Neural progenitor cell (in vitro differentiated cells): ENCODE results near the gene KCNH5. TPM values are rescaled to one million over a fixed set of nuclear protein-coding genes. Genes with fewer than 3 reads are reported as not detected.
A peak's percentile ranks its signal among the peaks of the same experiment; 100 is the strongest.

Source experiments
- DNase-seq: peaks from one replicate; pipeline ENCODE4 v3.0.0-alpha.2; 2016; ENCODE audit warnings: low spot score
- H2AFZ ChIP-seq: fragments of 200-600 bp; sonication (generic); replicated peaks from 2 replicates; pipeline ENCODE4 v1.6.1; 2016; ENCODE audit warnings: antibody characterized with exemption
- H3F3A ChIP-seq: fragments of 200-600 bp; sonication (generic); 2 replicates; pipeline ENCODE4 v1.6.1; 2016; ENCODE audit warnings: antibody characterized with exemption, low read depth
- H3K27ac ChIP-seq: fragments of 200-600 bp; sonication (generic); 2 replicates; pipeline ENCODE4 v1.5.1; 2016; ENCODE audit warnings: mild to moderate bottlenecking
- H3K27me3 ChIP-seq: fragments of 200-600 bp; sonication (generic); 2 replicates; pipeline ENCODE4 v1.6.1; 2016; ENCODE audit warnings: mild to moderate bottlenecking, moderate library complexity
- H3K36me3 ChIP-seq: fragments of 200-600 bp; sonication (generic); 2 replicates; pipeline ENCODE4 v1.5.1; 2016
- H3K4me1 ChIP-seq: fragments of 200-600 bp; sonication (generic); 2 replicates; pipeline ENCODE4 v1.6.1; 2016; ENCODE audit warnings: mixed run types
- H3K4me2 ChIP-seq: fragments of 200-600 bp; sonication (generic); 2 replicates; pipeline ENCODE4 v1.6.1; 2016
- H3K4me3 ChIP-seq: fragments of 200-600 bp; sonication (generic); 2 replicates; pipeline ENCODE4 v1.5.1; 2016
- H3K79me2 ChIP-seq: fragments of 200-600 bp; sonication (generic); 2 replicates; pipeline ENCODE4 v1.6.1; 2016; ENCODE audit warnings: low read depth
- H3K9ac ChIP-seq: fragments of 200-600 bp; sonication (generic); 2 replicates; pipeline ENCODE4 v1.6.1; 2016
- H3K9me3 ChIP-seq: fragments of 200-600 bp; sonication (generic); 2 replicates; pipeline ENCODE4 v1.5.1; 2016; ENCODE audit warnings: low read depth
- H4K20me1 ChIP-seq: fragments of 200-600 bp; sonication (generic); 2 replicates; pipeline ENCODE4 v1.6.1; 2016; ENCODE audit warnings: low read depth
- H3K27ac Mint-ChIP-seq: 3 replicates; pipeline ENCODE4 v1.8.0; 2021; ENCODE audit warnings: mixed read lengths
- H3K27me3 Mint-ChIP-seq: 2 replicates; pipeline ENCODE4 v1.8.0; 2022; ENCODE audit warnings: low read depth, mild to moderate bottlenecking, inconsistent platforms, moderate library complexity, mixed read lengths; ENCODE audit not compliant: insufficient read depth
- H3K36me3 Mint-ChIP-seq: 3 replicates; pipeline ENCODE4 v1.8.0; 2021; ENCODE audit warnings: mixed read lengths
- H3K4me1 Mint-ChIP-seq: 3 replicates; pipeline ENCODE4 v1.8.0; 2021; ENCODE audit warnings: mixed read lengths
- H3K4me3 Mint-ChIP-seq: 3 replicates; pipeline ENCODE4 v1.8.0; 2021; ENCODE audit warnings: mild to moderate bottlenecking, moderate library complexity, mixed read lengths
- H3K9me3 Mint-ChIP-seq: 3 replicates; pipeline ENCODE4 v1.8.0; 2020; ENCODE audit warnings: mixed read lengths
- CTCF ChIP-seq: fragments of 200-600 bp; sonication (generic); IDR thresholded peaks from 2 replicates; pipeline ENCODE4 v1.5.1; 2017; ENCODE audit warnings: antibody characterized with exemption, mild to moderate bottlenecking
- EZH2 ChIP-seq: fragments of 200-600 bp; sonication (generic); IDR thresholded peaks from 2 replicates; pipeline ENCODE4 v1.6.1; 2017; ENCODE audit warnings: antibody characterized with exemption, mild to moderate bottlenecking, moderate library complexity
- EZH2phosphoT487 ChIP-seq: fragments of 200-600 bp; sonication (generic); IDR thresholded peaks from 2 replicates; pipeline ENCODE4 v1.6.1; 2017; ENCODE audit warnings: antibody characterized with exemption
- total RNA-seq: library from RNA; depleted of rRNA; stranded (reverse); fragments of >200 nt; gene quantifications from 2 replicates; pipeline ENCODE4 v1.2.3, GENCODE V29; 2015; ENCODE audit warnings: low replicate concordance

The KCNH5 gene
- total RNA-seq, 1 donor from 2014 or later = 4.6 TPM

- Histone ChIP-seq H3K9me3 (no peaks in the 10 kb centered on the region), H3K4me1 (no peaks in the 10 kb centered on the region), H3K27ac (no peak overlapping the region), H4K20me1 (no peaks in the 10 kb centered on the region), H3F3A (no peaks in the 10 kb centered on the region), H2AFZ (no peak overlapping the region), H3K36me3 (no peaks in the 10 kb centered on the region), H3K79me2 (no peaks in the 10 kb centered on the region), H3K27me3 (no peaks in the 10 kb centered on the region), H3K4me3 (no peak overlapping the region), H3K9ac (no peak overlapping the region), H3K4me2 (no peak overlapping the region)
- no peak for DNase-seq
- Mint-ChIP-seq H3K36me3 (no peaks in the 10 kb centered on the region), H3K9me3 (no peaks in the 10 kb centered on the region), H3K4me1 (no peaks in the 10 kb centered on the region), H3K4me3 (no peak overlapping the region), H3K27me3 (peaks cover 5% of the 10 kb centered on the region), H3K27ac (no peak overlapping the region)
- TF ChIP-seq EZH2phosphoT487 (no peak), EZH2 (no peak), CTCF (no peak)
Observed at GRCh38 chr14:62682208-62682607, 363.1 kb downstream of the KCNH5 start.

GRCh38 chr14:62674563-62675237 is 370.6 kb downstream of the KCNH5 start:
- Histone ChIP-seq H3K9me3 (no peaks in the 10 kb centered on the region), H3F3A (no peaks in the 10 kb centered on the region), H3K27ac (no peak overlapping the region), H3K79me2 (no peaks in the 10 kb centered on the region), H3K4me2 (no peak overlapping the region), H3K4me1 (peaks cover 11% of the 10 kb centered on the region), H4K20me1 (no peaks in the 10 kb centered on the region), H3K4me3 (no peak overlapping the region), H3K36me3 (no peaks in the 10 kb centered on the region), H3K27me3 (no peaks in the 10 kb centered on the region), H2AFZ (no peak overlapping the region), H3K9ac (no peak overlapping the region)
- H3K27ac Mint-ChIP-seq = peak overlapping the region; percentile 94
- TF ChIP-seq CTCF (no peak), EZH2 (no peak), EZH2phosphoT487 (no peak)
- no peak overlapping the region for H3K4me3 Mint-ChIP-seq
- peaks cover 28% of the 10 kb centered on the region for H3K4me1 Mint-ChIP-seq
- H3K27me3 Mint-ChIP-seq = peaks cover 2% of the 10 kb centered on the region
- H3K36me3 Mint-ChIP-seq = no peaks in the 10 kb centered on the region
- DNase-seq = peak; percentile 29
- no peaks in the 10 kb centered on the region for H3K9me3 Mint-ChIP-seq

- no peaks in the 10 kb centered on the region for H3K9me3 Mint-ChIP-seq
- H3K4me1 Mint-ChIP-seq = peaks cover 28% of the 10 kb centered on the region
- Histone ChIP-seq H3K4me2 (no peak overlapping the region), H3K9ac (no peak overlapping the region), H3K4me3 (no peak overlapping the region), H3K27me3 (no peaks in the 10 kb centered on the region), H3K4me1 (peaks cover 11% of the 10 kb centered on the region), H3F3A (no peaks in the 10 kb centered on the region), H3K27ac (no peak overlapping the region), H3K36me3 (no peaks in the 10 kb centered on the region), H4K20me1 (no peaks in the 10 kb centered on the region), H3K9me3 (no peaks in the 10 kb centered on the region), H2AFZ (no peak overlapping the region), H3K79me2 (no peaks in the 10 kb centered on the region)
- TF ChIP-seq EZH2 = no peak
- no peak for TF ChIP-seq CTCF
- TF ChIP-seq EZH2phosphoT487 = no peak
- no peaks in the 10 kb centered on the region for H3K36me3 Mint-ChIP-seq
- DNase-seq = no peak
- H3K27ac Mint-ChIP-seq = no peak overlapping the region
- peaks cover 2% of the 10 kb centered on the region for H3K27me3 Mint-ChIP-seq
- H3K4me3 Mint-ChIP-seq = no peak overlapping the region
Observed at GRCh38 chr14:62673014-62673755, 372.1 kb downstream of the KCNH5 start.
